Activated CD8-positive, alpha-beta memory T cell treated with anti-CD3 and anti-CD28 coated beads, Interleukin-2, amount 50 U/mL, for 4 hours (primary cell): ENCODE measurements around the gene SDSL.

Source experiments
- DNase-seq: peaks from one replicate; pipeline ENCODE4 v3.0.0-alpha.2; 2020

Gene SDSL

GRCh38 chr12:113452458-113452857 is 30.3 kb downstream of the SDSL start:
- DNase-seq: no peak

DNA sequence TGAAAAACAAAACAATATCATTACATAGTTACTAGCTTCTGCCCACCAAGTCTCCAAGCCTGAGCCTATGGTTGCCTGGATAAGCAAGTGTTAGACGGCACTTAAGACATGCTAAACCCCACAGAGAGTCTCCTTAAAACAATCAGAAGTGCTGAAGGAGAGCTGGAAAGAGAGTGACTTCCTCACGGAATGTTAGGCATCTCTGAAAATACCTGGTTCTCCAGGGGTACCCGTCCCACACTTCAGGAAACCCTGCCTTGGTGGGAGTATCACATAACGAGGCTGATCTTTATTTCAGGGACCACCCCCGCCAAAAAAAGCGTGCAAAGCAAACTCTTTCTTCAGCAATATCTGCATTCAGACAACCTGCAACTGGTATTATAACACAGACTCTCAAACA is 31.1 kb downstream of the SDSL start:
- no peak for DNase-seq

GRCh38 chr12:113456199-113456598 is 34.0 kb downstream of the SDSL start:
- DNase-seq: no peak

- DNase-seq: no peak
Measured at GRCh38 chr12:113456761-113457160, 34.6 kb downstream of the SDSL start.

- no peak for DNase-seq
Measured at GRCh38 chr12:113457185-113457584, 35.0 kb downstream of the SDSL start.

- no peak for DNase-seq
Measured at GRCh38 chr12:113457710-113458109, 35.5 kb downstream of the SDSL start.

DNA sequence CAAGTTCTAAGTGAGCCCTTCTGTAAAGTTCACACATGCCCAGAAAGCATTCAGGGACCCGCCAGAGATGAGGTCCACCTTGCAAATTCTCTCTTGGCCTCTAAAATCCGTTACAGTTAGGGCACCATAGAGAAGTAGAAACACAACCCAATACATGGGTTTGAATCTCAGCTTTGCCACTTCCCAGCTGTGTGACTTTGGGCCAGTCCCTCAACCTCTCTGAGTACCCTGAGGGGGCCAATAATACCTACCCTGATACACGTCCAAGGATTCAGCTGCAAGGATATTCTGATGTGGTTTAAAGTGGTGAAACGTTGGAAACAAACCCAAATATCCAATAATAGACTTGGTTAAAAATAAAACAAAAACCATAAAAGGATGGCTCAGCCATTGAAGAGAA is 37.8 kb downstream of the SDSL start:
- DNase-seq: no peak

GRCh38 chr12:113461666-113462065 is 39.5 kb downstream of the SDSL start:
- no peak for DNase-seq

DNA sequence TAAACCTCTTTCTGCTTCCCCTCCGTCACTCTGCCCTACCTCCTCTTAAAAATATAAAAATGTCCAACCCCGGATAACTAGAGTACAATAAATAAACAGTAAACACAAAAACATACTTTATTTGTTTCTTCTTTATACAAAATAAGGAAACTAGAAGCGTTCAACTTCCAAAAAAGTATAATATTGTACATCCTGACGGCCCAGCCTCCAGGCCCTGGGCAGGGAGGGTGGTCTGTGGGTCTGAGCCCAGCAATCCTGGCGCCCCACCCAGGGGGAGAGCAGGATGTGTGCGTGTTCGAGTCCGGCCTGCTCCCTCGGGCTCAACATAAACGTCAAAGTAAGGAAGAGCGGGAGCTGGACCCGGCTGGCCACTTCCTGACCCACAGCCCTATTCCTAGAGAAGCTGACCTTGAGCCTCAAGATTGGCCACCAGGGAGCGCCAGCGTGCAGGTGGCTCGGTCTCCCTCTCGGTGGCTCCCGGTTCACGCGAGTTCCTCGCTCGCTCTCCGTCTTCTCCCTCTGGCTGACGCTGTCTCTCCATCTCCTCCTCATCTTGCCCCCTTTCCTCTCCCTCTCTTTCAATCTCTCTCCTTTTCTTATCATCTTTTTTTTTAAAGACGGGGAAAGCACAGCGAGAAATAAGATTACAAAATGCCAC is 40.1 kb downstream of the SDSL start:
- DNase-seq: peak; percentile 68

DNA sequence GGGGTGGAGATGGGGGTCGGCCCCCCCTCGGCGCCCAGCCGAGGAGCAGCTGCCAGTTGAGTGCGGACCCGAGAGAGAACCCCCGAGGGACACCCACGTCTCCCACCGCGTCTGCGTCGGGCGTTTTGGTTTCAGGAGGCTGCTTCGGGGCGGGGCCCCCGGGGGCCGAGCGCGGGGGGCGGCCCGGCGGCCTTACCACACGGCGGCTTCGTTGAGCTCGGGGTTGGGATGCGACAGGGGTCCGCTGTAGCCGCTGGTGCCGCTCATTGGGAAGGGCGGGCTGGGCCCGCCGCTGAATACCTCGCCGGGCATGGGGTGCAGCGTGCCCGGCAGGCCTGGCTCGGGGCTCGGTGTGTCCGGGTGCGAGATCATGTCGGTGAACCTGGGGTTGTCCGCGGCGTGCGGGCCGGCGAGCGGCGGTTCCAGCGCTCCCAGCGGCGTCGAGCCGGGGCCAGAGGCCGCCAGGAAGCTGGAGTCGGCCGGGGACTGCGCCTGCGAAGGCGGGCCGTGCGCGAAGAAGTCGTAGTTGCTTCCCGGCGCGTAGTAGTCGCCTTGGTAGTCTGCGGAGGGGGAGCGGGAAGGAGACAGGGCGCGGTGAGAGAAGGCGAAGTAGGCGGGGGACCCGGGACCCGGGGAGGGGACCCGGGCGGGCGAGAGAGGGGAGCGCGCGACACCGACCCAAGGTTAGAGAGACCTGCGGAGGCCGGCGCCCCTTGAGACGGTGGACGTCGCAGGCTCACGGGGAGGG is 41.0 kb downstream of the SDSL start:
- DNase-seq: no peak

- no peak for DNase-seq
Measured at GRCh38 chr12:113463746-113464451, 41.7 kb downstream of the SDSL start.

DNA sequence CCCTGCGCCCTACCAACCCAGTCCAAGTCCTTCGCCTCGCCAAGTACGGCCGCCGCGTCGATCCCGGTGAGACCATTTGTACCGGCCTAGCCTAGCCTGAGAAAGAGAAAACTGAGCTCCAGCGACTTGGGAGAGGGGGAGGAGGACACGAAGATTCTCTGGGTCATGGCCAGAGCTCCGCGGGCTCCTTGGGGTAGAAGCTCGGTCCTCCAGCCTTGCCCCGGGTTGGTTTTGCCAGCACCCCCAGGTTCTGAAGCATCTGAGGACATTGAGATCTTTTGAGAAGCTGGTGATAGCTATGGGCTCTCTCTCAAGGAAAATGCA is 42.2 kb downstream of the SDSL start:
- DNase-seq: no peak

GRCh38 chr12:113464852-113465719 is 42.9 kb downstream of the SDSL start:
- no peak for DNase-seq

DNA sequence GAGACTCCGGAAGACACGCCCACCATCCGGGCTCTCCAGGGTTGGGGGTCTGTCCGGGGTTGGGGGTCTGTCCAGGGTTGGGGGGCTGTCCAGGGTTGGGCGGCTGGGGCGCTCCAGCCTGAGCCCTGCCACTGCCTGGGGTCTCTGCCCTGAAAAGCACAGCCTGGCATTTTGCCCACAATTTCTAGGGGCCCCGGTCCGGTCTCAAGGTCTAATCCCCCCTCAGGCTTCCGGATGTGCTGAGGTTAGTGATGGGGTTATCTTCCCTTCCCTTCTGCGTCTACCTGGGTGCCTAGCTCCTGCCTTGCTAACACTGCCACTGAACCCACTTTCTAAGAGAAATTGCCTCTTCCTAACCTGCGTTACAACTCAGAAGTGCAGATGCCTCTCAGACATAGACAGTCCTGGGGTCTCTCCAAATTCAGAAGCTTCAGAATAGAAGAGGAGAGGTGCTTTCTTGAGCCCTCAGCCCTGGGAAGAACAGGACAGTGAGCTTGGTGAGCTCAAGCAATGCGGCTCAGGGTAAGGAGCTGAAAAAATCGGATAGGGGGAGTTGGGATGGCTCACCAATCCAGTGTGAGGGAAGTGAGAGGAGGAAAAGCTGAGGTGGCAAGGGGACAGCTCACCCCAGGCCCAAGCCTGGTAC is 43.8 kb downstream of the SDSL start:
- no peak for DNase-seq

DNA sequence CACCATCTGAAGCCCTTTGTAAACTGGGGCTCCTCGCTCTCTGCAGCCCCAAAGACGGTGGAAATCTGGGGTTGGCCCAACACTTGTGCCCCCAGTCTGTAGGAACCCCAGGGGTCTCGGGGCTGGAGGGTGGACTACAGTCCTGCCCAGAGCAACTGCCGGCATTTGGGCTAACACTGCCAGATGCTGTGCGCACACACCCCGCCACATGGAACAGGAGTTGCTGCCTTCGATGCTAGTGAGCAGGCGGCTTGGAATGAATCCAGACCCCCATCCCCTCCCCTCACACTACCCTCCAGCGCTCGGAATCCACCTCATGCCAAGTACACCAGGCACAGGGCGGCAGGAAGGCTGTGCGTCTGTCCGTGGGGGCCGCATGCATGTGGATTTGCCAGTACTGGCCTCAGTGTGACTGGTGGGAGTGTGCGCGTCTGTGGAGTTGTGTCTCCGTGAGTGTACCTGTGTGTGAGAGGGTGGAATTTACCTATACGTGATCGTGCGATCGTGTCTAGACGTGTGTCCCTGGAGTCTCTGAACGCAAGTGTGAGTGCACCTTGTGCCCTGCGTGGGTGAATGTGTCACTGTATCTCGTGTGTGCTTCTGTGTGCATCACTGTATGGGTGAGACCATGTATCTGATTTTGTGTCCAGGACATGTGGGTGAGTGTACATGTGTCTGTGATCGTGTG is 44.4 kb downstream of the SDSL start:
- DNase-seq: no peak

GRCh38 chr12:113467142-113467501 is 44.9 kb downstream of the SDSL start:
- no peak for DNase-seq

DNA sequence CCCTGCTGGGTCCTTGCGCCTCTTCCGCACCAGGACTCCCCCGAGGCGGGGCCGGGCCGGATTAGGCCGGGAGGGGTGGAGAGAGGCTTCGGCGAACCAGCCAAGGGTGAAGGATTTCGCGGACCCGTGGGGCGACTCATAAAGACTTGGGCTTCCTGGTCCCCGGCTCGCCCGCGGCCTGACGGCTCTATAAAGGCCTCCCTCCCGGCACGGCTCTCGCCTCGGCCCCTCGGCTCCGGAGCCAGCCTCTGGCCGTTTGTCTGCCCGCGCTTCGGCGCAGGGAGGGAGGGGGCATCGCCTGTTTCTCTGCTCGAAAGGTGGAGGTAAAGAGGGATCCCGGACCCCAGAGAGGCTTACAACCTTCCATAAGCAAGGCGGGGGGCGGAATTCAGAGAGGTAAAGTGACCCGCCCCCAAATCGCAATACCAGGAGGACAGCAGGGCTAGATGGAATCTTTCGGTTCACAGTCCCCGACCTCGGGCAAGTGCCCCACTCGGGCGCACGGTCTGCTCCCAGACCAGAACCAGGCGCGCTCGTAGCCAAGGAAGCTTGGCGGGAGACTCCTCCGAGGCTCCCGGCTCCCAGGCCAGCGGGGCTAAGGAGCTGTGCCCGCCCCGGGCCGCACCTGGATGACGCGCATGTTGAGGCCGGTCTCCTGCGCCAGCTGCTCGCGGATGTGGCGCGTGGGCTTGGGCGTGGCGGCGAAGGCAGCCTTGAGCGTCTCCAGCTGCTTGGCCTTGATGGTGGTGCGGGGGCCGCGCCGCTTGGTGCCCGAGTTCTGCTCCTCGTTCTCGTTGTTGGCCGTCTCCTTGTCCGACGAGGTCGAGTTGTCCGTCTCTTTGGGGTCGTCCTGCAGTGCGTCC is 45.6 kb downstream of the SDSL start:
- no peak for DNase-seq

- no peak for DNase-seq
Measured at GRCh38 chr12:113468365-113469223, 46.4 kb downstream of the SDSL start.

DNA sequence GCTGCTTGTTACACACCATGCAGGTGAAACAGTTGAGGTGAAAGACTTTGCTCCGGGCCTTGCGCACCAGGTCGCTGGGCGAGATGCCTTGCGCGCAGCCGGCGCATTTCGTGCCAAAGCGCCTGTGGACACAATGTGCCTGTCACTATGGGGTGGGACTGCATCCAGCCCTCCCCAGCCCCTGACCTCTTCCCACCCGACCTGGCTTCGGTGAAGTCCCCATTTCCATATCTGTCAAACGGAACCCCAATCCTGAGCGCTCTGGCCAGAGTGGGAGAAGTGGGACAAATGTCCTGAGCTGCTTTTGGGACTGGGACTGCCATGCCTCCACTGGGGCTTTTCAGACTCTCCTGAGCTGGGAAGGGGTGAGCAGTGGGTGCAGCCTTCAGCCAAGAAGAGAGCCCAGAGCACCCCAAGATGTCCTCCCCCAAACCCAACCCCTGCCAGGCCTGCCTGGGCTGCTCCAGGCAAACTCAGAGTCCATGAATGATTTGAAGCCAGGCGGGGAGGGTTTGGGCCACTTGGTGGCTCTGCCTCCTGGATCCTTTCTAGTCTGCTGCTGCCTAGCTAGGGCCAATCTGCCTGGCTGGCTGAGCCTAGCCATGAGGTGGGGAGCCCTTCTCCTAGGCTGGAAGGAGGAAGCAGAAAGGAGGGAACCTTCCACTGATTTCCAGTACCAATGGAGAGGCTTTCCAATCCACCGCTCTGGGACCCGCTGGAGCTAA is 47.2 kb downstream of the SDSL start:
- DNase-seq: no peak
